Right atrium auricular region (tissue), 2 donors: ENCODE data around the gene RMND1. TPM values are rescaled to one million over a fixed set of nuclear protein-coding genes. Genes with fewer than 3 reads are reported as not detected.

Source experiments
- DNase-seq: peaks from one replicate; pipeline ENCODE4 v3.0.0-alpha.2; 2019; ENCODE audit warnings: low spot score
- H3K27ac ChIP-seq, 2 donors: fragments of 200-600 bp; sonication (generic); 1 replicate in 1 of 2; 2 replicates in 1 of 2; pipeline ENCODE4 v1.5.1; 2016 to 2019
- H3K27me3 ChIP-seq, 2 donors: fragments of 200-600 bp; sonication (generic); one replicate each; pipeline versions ENCODE4 v1.5.1 to v1.6.0; 2017 to 2019
- H3K36me3 ChIP-seq: fragments of 200-600 bp; sonication (generic); one replicate; pipeline ENCODE4 v1.5.1; 2016
- H3K4me1 ChIP-seq, 2 donors: fragments of 200-600 bp; sonication (generic); one replicate each; pipeline versions ENCODE4 v1.5.1 to v1.6.0; 2017 to 2019
- H3K4me3 ChIP-seq, 2 donors: fragments of 200-600 bp; sonication (generic); 1 replicate in 1 of 2; 2 replicates in 1 of 2; pipeline ENCODE4 v1.5.1; 2017 to 2019; ENCODE audit warnings: mild to moderate bottlenecking in 1 of 2, moderate library complexity in 1 of 2
- H3K9me3 ChIP-seq, 2 donors: fragments of 200-600 bp; sonication (generic); one replicate each; pipeline ENCODE4 v1.5.1; 2019
- CTCF ChIP-seq, 2 donors: fragments of 200-600 bp; sonication (generic); IDR thresholded peaks; one replicate each; pipeline ENCODE4 v1.5.1; 2019; ENCODE audit warnings: antibody characterized with exemption in 2 of 2
- total RNA-seq, 2 donors: library from RNA; depleted of rRNA; stranded (reverse); fragments of >200 nt; gene quantifications; one replicate each; pipeline ENCODE4 v1.1.0, GENCODE V29; 2016

Gene RMND1
- total RNA-seq, 2 donors from 2014 or later = 8.5 to 12.5 TPM

- peaks cover 9% of the 10 kb centered on the region for H3K36me3 ChIP-seq
- TF ChIP-seq CTCF (IDR thresholded peaks at IDR 0.05) = no peak
Observed at GRCh38 chr6:151402228-151402627, 49.7 kb downstream of the RMND1 start.

GRCh38 chr6:151400473-151400872 is 51.5 kb downstream of the RMND1 start:
- no peak for TF ChIP-seq CTCF (IDR thresholded peaks at IDR 0.05)
- H3K27ac ChIP-seq = no peak overlapping the region
- peaks cover 8% of the 10 kb centered on the region for H3K36me3 ChIP-seq
- peaks cover 0 to 27% of the 10 kb centered on the region in 2 donors for H3K4me1 ChIP-seq
- no peaks in the 10 kb centered on the region for H3K27me3 ChIP-seq
- H3K9me3 ChIP-seq = no peaks in the 10 kb centered on the region
- no peak overlapping the region for H3K4me3 ChIP-seq
- no peak for DNase-seq

More at GRCh38 chr6:151402228-151402627, 49.7 kb downstream of the RMND1 start:
- H3K4me1 ChIP-seq = peaks cover 0 to 17% of the 10 kb centered on the region in 2 donors
- H3K27ac ChIP-seq = no peak overlapping the region
- no peak for DNase-seq
- H3K9me3 ChIP-seq = no peaks in the 10 kb centered on the region
- no peak overlapping the region for H3K4me3 ChIP-seq
- no peaks in the 10 kb centered on the region for H3K27me3 ChIP-seq

- Histone ChIP-seq H3K36me3 (no peaks in the 10 kb centered on the region), H3K27me3 (no peaks in the 10 kb centered on the region), H3K4me3 (no peak overlapping the region), H3K9me3 (no peaks in the 10 kb centered on the region), H3K4me1 (peaks cover 0 to 35% of the 10 kb centered on the region in 2 donors), H3K27ac (no peak overlapping the region)
- no peak for TF ChIP-seq CTCF (IDR thresholded peaks at IDR 0.05)
- DNase-seq = no peak
Observed at GRCh38 chr6:151399679-151400078, 52.2 kb downstream of the RMND1 start.

- no peaks in the 10 kb centered on the region for H3K36me3 ChIP-seq
- DNase-seq = no peak
- no peak overlapping the region for H3K4me3 ChIP-seq
- no peak overlapping the region for H3K27ac ChIP-seq
- TF ChIP-seq CTCF (IDR thresholded peaks at IDR 0.05) = no peak
- no peaks in the 10 kb centered on the region for H3K27me3 ChIP-seq
- peaks cover 0 to 54% of the 10 kb centered on the region in 2 donors for H3K4me1 ChIP-seq
- H3K9me3 ChIP-seq = no peaks in the 10 kb centered on the region
Observed at GRCh38 chr6:151393410-151393809, 58.5 kb downstream of the RMND1 start.

GRCh38 chr6:151392427-151392826 is 59.5 kb downstream of the RMND1 start:
- TF ChIP-seq CTCF (IDR thresholded peaks at IDR 0.05) = no peak
- Histone ChIP-seq H3K27ac (peak overlapping the region; percentile 100), H3K27me3 (no peaks in the 10 kb centered on the region), H3K9me3 (no peaks in the 10 kb centered on the region), H3K4me3 (peak overlapping the region; percentile 85 to 91), H3K36me3 (no peaks in the 10 kb centered on the region), H3K4me1 (peaks cover 0 to 61% of the 10 kb centered on the region in 2 donors)
- no peak for DNase-seq
